Endothelial cell of umbilical vein (primary cell): ENCODE results near the gene MOB3C. TPM values are rescaled to one million over a fixed set of nuclear protein-coding genes. Genes with fewer than 3 reads are reported as not detected.

Source experiments
- BruUV-seq: library from RNA; stranded (reverse); fragments of 400-500 nt; replicated peaks from 2 replicates; lab custom pipeline; 2021; lab: Mats Ljungman, UMichigan
- CTCF ChIA-PET: fragments of 300-600, 350-600 bp; sonication (Branson Sonifier 250); formaldehyde crosslinking; loops from one replicate; lab custom pipeline; 2021; ENCODE audit warnings: antibody characterized with exemption, inconsistent platforms; lab: Charles Lee
- POLR2A ChIA-PET: fragments of 300-600, 350-600 bp; sonication (Branson Sonifier 250); formaldehyde crosslinking; loops from one replicate; lab custom pipeline; 2021; ENCODE audit warnings: antibody characterized with exemption, inconsistent platforms; lab: Charles Lee
- DNase-seq: peaks from one replicate; pipeline ENCODE4 v3.0.0-alpha.2; 2011; ENCODE audit warnings: low read depth, low spot score
- FAIRE-seq: peaks from 2 replicates; lab custom pipeline; 2011; peaks lifted over from hg19 to GRCh38; lab: Jason Lieb, UNC
- H2AFZ ChIP-seq: 2 replicates; pipeline ENCODE4 v1.6.0; 2012; ENCODE audit warnings: low read depth, low read length, control low read depth, inconsistent platforms
- H3K27ac ChIP-seq: 2 replicates; pipeline ENCODE4 v1.5.1; 2011; ENCODE audit warnings: low read depth, mild to moderate bottlenecking, control low read depth, low read length, moderate library complexity; ENCODE audit not compliant: insufficient read depth
- H3K27me3 ChIP-seq, 2 experiments: 2 replicates each; pipeline versions ENCODE4 v1.6.0 to v1.6.1; 2011; ENCODE audit warnings: low read length in 2 of 2, mixed read lengths in 1 of 2; ENCODE audit not compliant: control insufficient read depth in 2 of 2, insufficient read depth in 2 of 2
- H3K36me3 ChIP-seq, 2 experiments: 2 replicates in 1 of 2; 3 replicates in 1 of 2; pipeline ENCODE4 v1.5.1; 2011; ENCODE audit warnings: low read length in 2 of 2, mild to moderate bottlenecking in 1 of 2, moderate library complexity in 1 of 2; ENCODE audit not compliant: control insufficient read depth in 2 of 2, insufficient read depth in 2 of 2; ENCODE audit errors: extremely low read depth in 1 of 2
- H3K4me1 ChIP-seq: 3 replicates; pipeline ENCODE4 v1.5.1; 2011; ENCODE audit warnings: mild to moderate bottlenecking, low read length; ENCODE audit not compliant: control insufficient read depth, insufficient read depth; ENCODE audit errors: extremely low read depth
- H3K4me2 ChIP-seq: 2 replicates; pipeline ENCODE4 v1.6.1; 2011; ENCODE audit warnings: low read length, control low read depth, mixed read lengths; ENCODE audit not compliant: insufficient read depth
- H3K4me3 ChIP-seq, 3 experiments: fragments of 200-600 bp in 1 of 3; sonication (generic), shearing (Covaris generic) in 1 of 3; replicated peaks in 1 of 3; 2 replicates each; pipeline ENCODE4 v1.5.1; 2011 to 2016; ENCODE audit warnings: control low read depth in 3 of 3, low read length in 3 of 3, mild to moderate bottlenecking in 2 of 3, inconsistent platforms in 1 of 3, low read depth in 1 of 3, moderate library complexity in 1 of 3; ENCODE audit not compliant: insufficient read depth in 1 of 3
- H3K79me2 ChIP-seq: 2 replicates; pipeline ENCODE4 v1.6.0; 2012; ENCODE audit warnings: low read length, inconsistent platforms; ENCODE audit not compliant: control insufficient read depth, insufficient read depth
- H3K9ac ChIP-seq: replicated peaks from 2 replicates; pipeline ENCODE3; 2011; ENCODE audit warnings: low read length, control low read depth; ENCODE audit not compliant: insufficient read depth; ENCODE audit errors: extremely low read depth
- H3K9me1 ChIP-seq: replicated peaks from 3 replicates; pipeline ENCODE4 v1.6.0; 2011; ENCODE audit warnings: mild to moderate bottlenecking, low read length; ENCODE audit not compliant: control insufficient read depth, insufficient read depth; ENCODE audit errors: extremely low read depth
- H3K9me3 ChIP-seq: replicated peaks from 2 replicates; pipeline ENCODE4 v1.5.1; 2012; ENCODE audit warnings: low read length, inconsistent platforms; ENCODE audit not compliant: control insufficient read depth, insufficient read depth
- H4K20me1 ChIP-seq: replicated peaks from 2 replicates; pipeline ENCODE3; 2011; ENCODE audit warnings: mild to moderate bottlenecking, low read length; ENCODE audit not compliant: control insufficient read depth, insufficient read depth; ENCODE audit errors: extremely low read depth
- CTCF ChIP-seq, 2 donors: IDR thresholded peaks; 1 replicate in 1 of 2; 2 replicates in 1 of 2; pipeline ENCODE4 v1.5.1; 2011; ENCODE audit warnings: low read length in 2 of 2, mild to moderate bottlenecking in 2 of 2, moderate library complexity in 2 of 2, control low read depth in 1 of 2, inconsistent platforms in 1 of 2, low read depth in 1 of 2; ENCODE audit not compliant: insufficient read depth in 1 of 2; ENCODE audit errors: extremely low read depth in 1 of 2
- EZH2 ChIP-seq: IDR thresholded peaks from 2 replicates; pipeline ENCODE4 v1.6.1; 2012; ENCODE audit warnings: borderline replicate concordance, low read depth, mild to moderate bottlenecking, moderate library complexity, low read length, inconsistent platforms; ENCODE audit not compliant: severe bottlenecking
- FOS ChIP-seq: IDR thresholded peaks from 2 replicates; pipeline ENCODE4 v1.6.1; 2011; ENCODE audit warnings: mild to moderate bottlenecking, low read length, moderate library complexity, borderline replicate concordance; ENCODE audit not compliant: insufficient read depth
- GATA2 ChIP-seq: IDR thresholded peaks from 2 replicates; pipeline ENCODE4 v1.7.0; 2011; ENCODE audit warnings: low read depth, mild to moderate bottlenecking, moderate library complexity, mixed read lengths, low read length; ENCODE audit not compliant: insufficient read length, insufficient read depth
- JUN ChIP-seq: IDR thresholded peaks from 2 replicates; pipeline ENCODE4 v1.6.1; 2011; ENCODE audit warnings: borderline replicate concordance, low read depth; ENCODE audit not compliant: insufficient read length, insufficient read depth
- MAX ChIP-seq: IDR thresholded peaks from 2 replicates; pipeline ENCODE4 v1.6.1; 2011; ENCODE audit not compliant: insufficient read depth, insufficient read length
- MYC ChIP-seq: IDR thresholded peaks from one replicate; pipeline ENCODE4 v1.6.1; 2011; ENCODE audit warnings: mild to moderate bottlenecking, low read depth, low read length
- POLR2A ChIP-seq: IDR thresholded peaks from 2 replicates; pipeline ENCODE4 v1.6.1; 2012; ENCODE audit warnings: low read depth, mild to moderate bottlenecking, control low read depth, low read length
- POLR2AphosphoS5 ChIP-seq: IDR thresholded peaks from 2 replicates; pipeline ENCODE4 v1.6.1; 2012; ENCODE audit warnings: low read depth, mild to moderate bottlenecking, control low read depth, low read length, moderate library complexity; ENCODE audit not compliant: insufficient read depth
- dilution Hi-C: fragments of 300-500 bp; cut with MboI; formaldehyde crosslinking; loops from one replicate; pipeline ENCODE4 v1.15.0; 2019; ENCODE audit warnings: low sequenced_read_pairs; ENCODE audit not compliant: extremely low pct_ligation_motif_present
- intact Hi-C: fragments of 100-400 bp; cut with micrococcal nuclease; formaldehyde crosslinking; loops from one replicate; pipeline ENCODE4 v1.10.0; 2022
- polyA plus RNA-seq, 4 experiments: library from polyadenylated mRNA; depleted of rRNA in 3 of 4; stranded (reverse) in 3 of 4; unstranded in 1 of 4; fragments of >200 nt; gene quantifications; 2 replicates each; pipeline versions ENCODE4 v1.2.1 to v1.2.3, GENCODE V29; 2011 to 2012; ENCODE audit warnings: missing spikeins in 1 of 4
- total RNA-seq: library from RNA; stranded (reverse); gene quantifications from 2 replicates; pipeline ENCODE4 v1.2.3, GENCODE V29; 2021

MOB3C gene
- total and polyA plus RNA-seq, 2 donors (not counting 3 experiments of a cell fraction or from before 2014, with no cell fraction given), result 6.1 to 8.4 TPM

GRCh38 chr1:46558141-46558963 lies 58.3 kb downstream of the MOB3C start:
- Histone ChIP-seq H3K4me3 (no peak overlapping the region), H3K4me2 (no peak overlapping the region), H3K27ac (no peak overlapping the region), H2AFZ (no peak overlapping the region), H3K4me1 (no peaks in the 10 kb centered on the region), H3K9me3 (no peaks in the 10 kb centered on the region), H3K79me2 (no peaks in the 10 kb centered on the region), H4K20me1 (no peaks in the 10 kb centered on the region), H3K36me3 (peaks cover 0 to 6% of the 10 kb centered on the region in 2 experiments), H3K9me1 (no peaks in the 10 kb centered on the region), H3K27me3 (no peaks in the 10 kb centered on the region), H3K9ac (no peak overlapping the region)
- dilution Hi-C loops, result no loop called here
- POLR2A ChIA-PET, result no interaction called here
- intact Hi-C loops, result no loop called here
- no peak for FAIRE-seq
- DNase-seq, result no peak
- CTCF ChIA-PET, result interaction anchor here (1.0 kb wide), 2 partner anchors 11 to 189 kb away, joined by 3 to 5 read pairs; no protein-coding TSS in a partner anchor
- no TSS peak for BruUV-seq
- no peak for TF ChIP-seq EZH2
- TF ChIP-seq CTCF (IDR thresholded peaks at IDR 0.05; ENCODE audit: extremely low read depth in 1 of 2, insufficient read depth in 1 of 2, low read depth in 1 of 2, low read length in 2 of 2), result no peak
- TF ChIP-seq MYC, result no peak
- TF ChIP-seq GATA2, result no peak
- TF ChIP-seq POLR2AphosphoS5, result no peak
- TF ChIP-seq FOS, result no peak
- no peak for TF ChIP-seq POLR2A
- TF ChIP-seq JUN, result no peak
- no peak for TF ChIP-seq MAX

Other genes starting within 250 kb of the MOB3C start
- gene FAAH, start 222.5 kb downstream of the MOB3C start, total RNA-seq, result 1.5 TPM in 1 of 2 replicates, not detected in the other
- 0.47 and 0.76 TPM in 2 replicates for gene FAAH, start 222.5 kb downstream of the MOB3C start, polyA plus RNA-seq
- not detected in 2 replicates for gene DMBX1, start 127.0 kb downstream of the MOB3C start, total RNA-seq
- gene DMBX1, start 127.0 kb downstream of the MOB3C start, polyA plus RNA-seq, result not detected in 2 replicates
- not detected in 2 replicates for gene KNCN, start 65.2 kb downstream of the MOB3C start, total RNA-seq
- not detected in 2 replicates for gene KNCN, start 65.2 kb downstream of the MOB3C start, polyA plus RNA-seq
- gene MKNK1, start 12.5 kb downstream of the MOB3C start, total RNA-seq, result 37.3 and 42.6 TPM in 2 replicates
- gene MKNK1, start 12.5 kb downstream of the MOB3C start, polyA plus RNA-seq, result 28.9 and 32.9 TPM in 2 replicates
- 28.4 and 29.6 TPM in 2 replicates for gene ATPAF1, start 51.6 kb upstream of the MOB3C start, total RNA-seq
- 28.3 and 31.5 TPM in 2 replicates for gene ATPAF1, start 51.6 kb upstream of the MOB3C start, polyA plus RNA-seq
- not detected in 2 replicates for gene TEX38, start 55.0 kb upstream of the MOB3C start, total RNA-seq
- gene TEX38, start 55.0 kb upstream of the MOB3C start, polyA plus RNA-seq, result not detected in 2 replicates
- gene EFCAB14, start 102.3 kb upstream of the MOB3C start, total RNA-seq, result 81.7 and 81.9 TPM in 2 replicates
- gene EFCAB14, start 102.3 kb upstream of the MOB3C start, polyA plus RNA-seq, result 28.7 and 30.0 TPM in 2 replicates
- not detected in 2 replicates for gene CYP4B1, start 182.2 kb upstream of the MOB3C start, total RNA-seq
- not detected in 2 replicates for gene CYP4B1, start 182.2 kb upstream of the MOB3C start, polyA plus RNA-seq